GM12878 (cell line): Measurements from ENCODE around the gene SLC2A3.
"Not testable (repeated sequence)": the region's sequence is repeated elsewhere in the genome, so short reads cannot be mapped to it uniquely, and the experiment has no call there.

Experiments
- CTCF ChIP-seq, 3 experiments: IDR thresholded peaks in 2 of 3; conservative IDR thresholded peaks in 1 of 3; 2 replicates each; pipeline ENCODE4 v1.5.1; 2011; ENCODE audit warnings: low read depth in 3 of 3, low read length in 3 of 3, mild to moderate bottlenecking in 3 of 3, control low read depth in 2 of 3, moderate library complexity in 2 of 3, inconsistent platforms in 1 of 3, mixed read lengths in 1 of 3; ENCODE audit not compliant: control insufficient read depth in 2 of 3, insufficient read depth in 1 of 3; ENCODE audit errors: extremely low read depth in 1 of 3
- EED ChIP-seq: sonication (generic); IDR thresholded peaks from 2 replicates; pipeline ENCODE4 v1.6.1; 2016; ENCODE audit warnings: antibody characterized with exemption, low read depth
- NFXL1 ChIP-seq: fragments of 450-650 bp; IDR thresholded peaks from 2 replicates; pipeline ENCODE4 v1.6.1; 2017; ENCODE audit warnings: antibody characterized with exemption, mild to moderate bottlenecking, borderline replicate concordance
- NRF1 ChIP-seq: conservative IDR thresholded peaks from 2 replicates; pipeline ENCODE4 v1.6.1; 2011; ENCODE audit warnings: mild to moderate bottlenecking, low read depth, low read length, improper control_type of control experiment
- TAF1 ChIP-seq: IDR thresholded peaks from 2 replicates; pipeline ENCODE4 v1.6.1; 2011; ENCODE audit warnings: mild to moderate bottlenecking, low read depth, low read length, borderline replicate concordance
- ZNF384 ChIP-seq: IDR thresholded peaks from 2 replicates; pipeline ENCODE4 v1.6.1; 2012; ENCODE audit warnings: low read depth, mild to moderate bottlenecking, low read length, improper control_type of control experiment, borderline replicate concordance
- TF ChIP-seq, protein P1 (sequence below): IDR thresholded peaks from 2 replicates; pipeline ENCODE4 v1.6.1; 2012; ENCODE audit warnings: mild to moderate bottlenecking, low read depth, low read length
- TF ChIP-seq, protein P2 (sequence below): fragments of 450-650 bp; IDR thresholded peaks from 2 replicates; pipeline ENCODE4 v1.6.1; 2016; ENCODE audit warnings: mild to moderate bottlenecking, moderate library complexity, borderline replicate concordance

- TF ChIP-seq CTCF (IDR thresholded peaks at IDR 0.05 in 2 of 3, conservative IDR thresholded peaks at IDR 0.05 in 1 of 3; ENCODE audit: control insufficient read depth in 2 of 3, extremely low read depth in 1 of 3, insufficient read depth in 1 of 3, low read depth in 3 of 3, low read length in 3 of 3); TAF1; NFXL1; EED; NRF1: not testable (repeated sequence)
- peak; percentile 64; the same call in 1 of the 2 replicates for TF ChIP-seq ZNF384
- TF ChIP-seq, protein P1, sequence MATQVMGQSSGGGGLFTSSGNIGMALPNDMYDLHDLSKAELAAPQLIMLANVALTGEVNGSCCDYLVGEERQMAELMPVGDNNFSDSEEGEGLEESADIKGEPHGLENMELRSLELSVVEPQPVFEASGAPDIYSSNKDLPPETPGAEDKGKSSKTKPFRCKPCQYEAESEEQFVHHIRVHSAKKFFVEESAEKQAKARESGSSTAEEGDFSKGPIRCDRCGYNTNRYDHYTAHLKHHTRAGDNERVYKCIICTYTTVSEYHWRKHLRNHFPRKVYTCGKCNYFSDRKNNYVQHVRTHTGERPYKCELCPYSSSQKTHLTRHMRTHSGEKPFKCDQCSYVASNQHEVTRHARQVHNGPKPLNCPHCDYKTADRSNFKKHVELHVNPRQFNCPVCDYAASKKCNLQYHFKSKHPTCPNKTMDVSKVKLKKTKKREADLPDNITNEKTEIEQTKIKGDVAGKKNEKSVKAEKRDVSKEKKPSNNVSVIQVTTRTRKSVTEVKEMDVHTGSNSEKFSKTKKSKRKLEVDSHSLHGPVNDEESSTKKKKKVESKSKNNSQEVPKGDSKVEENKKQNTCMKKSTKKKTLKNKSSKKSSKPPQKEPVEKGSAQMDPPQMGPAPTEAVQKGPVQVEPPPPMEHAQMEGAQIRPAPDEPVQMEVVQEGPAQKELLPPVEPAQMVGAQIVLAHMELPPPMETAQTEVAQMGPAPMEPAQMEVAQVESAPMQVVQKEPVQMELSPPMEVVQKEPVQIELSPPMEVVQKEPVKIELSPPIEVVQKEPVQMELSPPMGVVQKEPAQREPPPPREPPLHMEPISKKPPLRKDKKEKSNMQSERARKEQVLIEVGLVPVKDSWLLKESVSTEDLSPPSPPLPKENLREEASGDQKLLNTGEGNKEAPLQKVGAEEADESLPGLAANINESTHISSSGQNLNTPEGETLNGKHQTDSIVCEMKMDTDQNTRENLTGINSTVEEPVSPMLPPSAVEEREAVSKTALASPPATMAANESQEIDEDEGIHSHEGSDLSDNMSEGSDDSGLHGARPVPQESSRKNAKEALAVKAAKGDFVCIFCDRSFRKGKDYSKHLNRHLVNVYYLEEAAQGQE, result not testable (repeated sequence)
- TF ChIP-seq, protein P2, sequence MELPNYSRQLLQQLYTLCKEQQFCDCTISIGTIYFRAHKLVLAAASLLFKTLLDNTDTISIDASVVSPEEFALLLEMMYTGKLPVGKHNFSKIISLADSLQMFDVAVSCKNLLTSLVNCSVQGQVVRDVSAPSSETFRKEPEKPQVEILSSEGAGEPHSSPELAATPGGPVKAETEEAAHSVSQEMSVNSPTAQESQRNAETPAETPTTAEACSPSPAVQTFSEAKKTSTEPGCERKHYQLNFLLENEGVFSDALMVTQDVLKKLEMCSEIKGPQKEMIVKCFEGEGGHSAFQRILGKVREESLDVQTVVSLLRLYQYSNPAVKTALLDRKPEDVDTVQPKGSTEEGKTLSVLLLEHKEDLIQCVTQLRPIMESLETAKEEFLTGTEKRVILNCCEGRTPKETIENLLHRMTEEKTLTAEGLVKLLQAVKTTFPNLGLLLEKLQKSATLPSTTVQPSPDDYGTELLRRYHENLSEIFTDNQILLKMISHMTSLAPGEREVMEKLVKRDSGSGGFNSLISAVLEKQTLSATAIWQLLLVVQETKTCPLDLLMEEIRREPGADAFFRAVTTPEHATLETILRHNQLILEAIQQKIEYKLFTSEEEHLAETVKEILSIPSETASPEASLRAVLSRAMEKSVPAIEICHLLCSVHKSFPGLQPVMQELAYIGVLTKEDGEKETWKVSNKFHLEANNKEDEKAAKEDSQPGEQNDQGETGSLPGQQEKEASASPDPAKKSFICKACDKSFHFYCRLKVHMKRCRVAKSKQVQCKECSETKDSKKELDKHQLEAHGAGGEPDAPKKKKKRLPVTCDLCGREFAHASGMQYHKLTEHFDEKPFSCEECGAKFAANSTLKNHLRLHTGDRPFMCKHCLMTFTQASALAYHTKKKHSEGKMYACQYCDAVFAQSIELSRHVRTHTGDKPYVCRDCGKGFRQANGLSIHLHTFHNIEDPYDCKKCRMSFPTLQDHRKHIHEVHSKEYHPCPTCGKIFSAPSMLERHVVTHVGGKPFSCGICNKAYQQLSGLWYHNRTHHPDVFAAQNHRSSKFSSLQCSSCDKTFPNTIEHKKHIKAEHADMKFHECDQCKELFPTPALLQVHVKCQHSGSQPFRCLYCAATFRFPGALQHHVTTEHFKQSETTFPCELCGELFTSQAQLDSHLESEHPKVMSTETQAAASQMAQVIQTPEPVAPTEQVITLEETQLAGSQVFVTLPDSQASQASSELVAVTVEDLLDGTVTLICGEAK, result not testable (repeated sequence)
These were observed 41.6 kb upstream of the SLC2A3 start for GRCh38 chr12:7977351-7978124.
